HG03521 (cell line): ENCODE data around the gene WWOX.

Source experiments
- ATAC-seq: cut with Tn5 transposase; IDR thresholded peaks from one replicate; pipeline ENCODE4 v1.9.1; 2021; ENCODE audit warnings: mild to moderate bottlenecking, moderate library complexity; ENCODE audit not compliant: unreplicated experiment

WWOX gene

GRCh38 chr16:78326731-78327130, 227.3 kb downstream of the WWOX start:
- no peak for ATAC-seq

GRCh38 chr16:78331731-78332130, 232.3 kb downstream of the WWOX start:
- ATAC-seq, result no peak

- ATAC-seq, result no peak
These were observed 234.4 kb downstream of the WWOX start for GRCh38 chr16:78333808-78334207.

GRCh38 chr16:78340590-78340989, 241.1 kb downstream of the WWOX start:
- ATAC-seq, result no peak

GRCh38 chr16:78348068-78348467, 248.6 kb downstream of the WWOX start:
- no peak for ATAC-seq

GRCh38 chr16:78348886-78349285, 249.4 kb downstream of the WWOX start:
- no peak for ATAC-seq

- no peak for ATAC-seq
These were observed 252.7 kb downstream of the WWOX start for GRCh38 chr16:78352184-78352583.

- ATAC-seq, result no peak
These were observed 254.3 kb downstream of the WWOX start for GRCh38 chr16:78353640-78354275.

- ATAC-seq, result no peak
These were observed 263.2 kb downstream of the WWOX start for GRCh38 chr16:78362524-78363135.

GRCh38 chr16:78363843-78364555, 264.5 kb downstream of the WWOX start:
- no peak for ATAC-seq

- ATAC-seq, result no peak
These were observed 265.1 kb downstream of the WWOX start for GRCh38 chr16:78364556-78364880.

- no peak for ATAC-seq
These were observed 265.9 kb downstream of the WWOX start for GRCh38 chr16:78365366-78365765.

GRCh38 chr16:78368121-78369102, 269.0 kb downstream of the WWOX start:
- no peak for ATAC-seq

GRCh38 chr16:78372277-78372676, 272.8 kb downstream of the WWOX start:
- no peak for ATAC-seq

GRCh38 chr16:78375055-78375679, 275.7 kb downstream of the WWOX start:
- no peak for ATAC-seq

- ATAC-seq, result no peak
These were observed 277.0 kb downstream of the WWOX start for GRCh38 chr16:78376452-78376851.

GRCh38 chr16:78377312-78377711, 277.9 kb downstream of the WWOX start:
- ATAC-seq, result no peak

GRCh38 chr16:78381060-78381459, 281.6 kb downstream of the WWOX start:
- no peak for ATAC-seq

- ATAC-seq, result no peak
These were observed 283.7 kb downstream of the WWOX start for GRCh38 chr16:78383118-78383517.

- ATAC-seq, result no peak
These were observed 285.8 kb downstream of the WWOX start for GRCh38 chr16:78385086-78385805.
